ENCODE measurements around the gene TNRC6C. TPM values are rescaled to one million over a fixed set of nuclear protein-coding genes. Genes with fewer than 3 reads are reported as not detected.

Gene TNRC6C
- total and polyA plus RNA-seq, 9 of the 15 experiments (the other 6 are each of a cell fraction or from before 2014, with no cell fraction given): 0.20 to 4.9 (median 2.3) TPM

DNA sequence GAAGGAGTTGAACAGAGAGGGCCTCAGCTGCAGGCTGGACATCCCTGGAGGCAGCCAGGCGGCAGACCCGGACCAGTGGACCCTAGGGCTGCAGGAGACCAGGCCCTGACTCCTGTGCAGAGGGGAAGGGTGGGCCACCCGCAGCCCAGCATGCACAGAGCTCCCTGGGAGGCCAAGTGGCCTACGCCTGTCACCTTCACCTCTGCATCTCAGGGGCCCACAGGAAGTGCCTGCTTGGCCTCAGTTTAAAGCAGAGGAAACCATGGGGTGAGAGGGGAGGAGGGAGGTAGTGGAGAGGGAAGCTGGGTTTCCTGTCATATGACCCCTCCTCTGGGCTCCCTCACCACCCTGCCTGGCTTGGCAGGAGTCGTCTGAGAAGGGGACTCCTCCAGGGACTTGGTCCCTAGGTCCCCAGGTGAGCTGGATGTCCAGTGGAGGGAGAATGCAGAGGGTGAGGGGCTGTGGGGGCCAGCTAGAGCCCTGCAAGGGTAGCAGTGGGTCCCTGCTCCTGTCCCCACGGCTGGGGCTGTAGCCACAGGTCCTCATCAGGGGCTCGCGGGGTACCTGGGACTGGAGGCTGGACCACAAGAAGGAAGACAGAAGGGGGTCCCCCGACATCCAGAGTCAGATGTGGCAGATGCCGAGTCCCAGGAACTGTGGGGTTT is 172.1 kb downstream of the TNRC6C start, which contains the start of gene TMC8 (continued):
- TF ChIP-seq, protein P1, sequence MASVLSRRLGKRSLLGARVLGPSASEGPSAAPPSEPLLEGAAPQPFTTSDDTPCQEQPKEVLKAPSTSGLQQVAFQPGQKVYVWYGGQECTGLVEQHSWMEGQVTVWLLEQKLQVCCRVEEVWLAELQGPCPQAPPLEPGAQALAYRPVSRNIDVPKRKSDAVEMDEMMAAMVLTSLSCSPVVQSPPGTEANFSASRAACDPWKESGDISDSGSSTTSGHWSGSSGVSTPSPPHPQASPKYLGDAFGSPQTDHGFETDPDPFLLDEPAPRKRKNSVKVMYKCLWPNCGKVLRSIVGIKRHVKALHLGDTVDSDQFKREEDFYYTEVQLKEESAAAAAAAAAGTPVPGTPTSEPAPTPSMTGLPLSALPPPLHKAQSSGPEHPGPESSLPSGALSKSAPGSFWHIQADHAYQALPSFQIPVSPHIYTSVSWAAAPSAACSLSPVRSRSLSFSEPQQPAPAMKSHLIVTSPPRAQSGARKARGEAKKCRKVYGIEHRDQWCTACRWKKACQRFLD (CRISPR knock-in tag; IDR thresholded peaks at IDR 0.05): peak; percentile 63; the same call in 1 of the 2 replicates
- TF ChIP-seq LCOR (CRISPR knock-in tag; IDR thresholded peaks at IDR 0.05) (no peak), ETS2 (tag; IDR thresholded peaks at IDR 0.05; ENCODE audit: borderline replicate concordance, poor library complexity, severe bottlenecking) (no peak), DLX4 (CRISPR knock-in tag; IDR thresholded peaks at IDR 0.05) (no peak), NR1H2 (CRISPR knock-in tag; IDR thresholded peaks at IDR 0.05) (0 out of 2 replicates have a peak, but pooled peaks have one; percentile 12), NR3C1 (CRISPR knock-in tag; IDR thresholded peaks at IDR 0.05) (no peak), ZNF124 (CRISPR knock-in tag; IDR thresholded peaks at IDR 0.05) (no peak), NCOA6 (IDR thresholded peaks at IDR 0.05) (no peak), TARDBP (IDR thresholded peaks at IDR 0.05) (no peak), PHF20 (IDR thresholded peaks at IDR 0.05; ENCODE audit: partially characterized antibody) (no peak), CHD4 (IDR thresholded peaks at IDR 0.05; ENCODE audit: insufficient read depth, insufficient replicate concordance, low read depth, low read length, poor library complexity, severe bottlenecking) (no peak), KHSRP (IDR thresholded peaks at IDR 0.05) (no peak), HMG20B (CRISPR knock-in tag; IDR thresholded peaks at IDR 0.05) (no peak), MEIS2 (IDR thresholded peaks at IDR 0.05; ENCODE audit: partially characterized antibody) (no peak), MCM5 (IDR thresholded peaks at IDR 0.05; ENCODE audit: low read depth) (no peak), DNMT1 (IDR thresholded peaks at IDR 0.05) (no peak), SMARCC2 (IDR thresholded peaks at IDR 0.05; ENCODE audit: low read depth) (no peak), KLF6 (CRISPR knock-in tag; IDR thresholded peaks at IDR 0.05; ENCODE audit: borderline replicate concordance) (no peak), NFYB (IDR thresholded peaks at IDR 0.05; ENCODE audit: extremely low read depth, insufficient read length) (no peak), GTF2E2 (tag; IDR thresholded peaks at IDR 0.05) (no peak), TSHZ1 (CRISPR knock-in tag; IDR thresholded peaks at IDR 0.05) (no peak)
- TF ChIP-seq, protein P2, sequence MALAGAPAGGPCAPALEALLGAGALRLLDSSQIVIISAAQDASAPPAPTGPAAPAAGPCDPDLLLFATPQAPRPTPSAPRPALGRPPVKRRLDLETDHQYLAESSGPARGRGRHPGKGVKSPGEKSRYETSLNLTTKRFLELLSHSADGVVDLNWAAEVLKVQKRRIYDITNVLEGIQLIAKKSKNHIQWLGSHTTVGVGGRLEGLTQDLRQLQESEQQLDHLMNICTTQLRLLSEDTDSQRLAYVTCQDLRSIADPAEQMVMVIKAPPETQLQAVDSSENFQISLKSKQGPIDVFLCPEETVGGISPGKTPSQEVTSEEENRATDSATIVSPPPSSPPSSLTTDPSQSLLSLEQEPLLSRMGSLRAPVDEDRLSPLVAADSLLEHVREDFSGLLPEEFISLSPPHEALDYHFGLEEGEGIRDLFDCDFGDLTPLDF (CRISPR knock-in tag; IDR thresholded peaks at IDR 0.05): no peak
